Ovary (tissue), 3 donors: ENCODE results near the gene AIDA.

Experiments used
- POLR2A ChIP-seq: fragments of 450-650 bp; IDR thresholded peaks from one replicate; pipeline ENCODE4 v1.6.1; 2017; ENCODE audit warnings: antibody characterized with exemption, mild to moderate bottlenecking, moderate library complexity
- TF ChIP-seq, protein P1 (sequence below), 3 donors: fragments of 450-650 bp in 2 of 3; fragments of 200-600 bp in 1 of 3; IDR thresholded peaks; one replicate each; pipeline versions ENCODE4 v1.5.1 to v1.8.0; 2016 to 2022; ENCODE audit warnings: antibody characterized with exemption in 3 of 3, mild to moderate bottlenecking in 1 of 3
- donor health status: DM: no; HTN: no; CAD: no.

DNA sequence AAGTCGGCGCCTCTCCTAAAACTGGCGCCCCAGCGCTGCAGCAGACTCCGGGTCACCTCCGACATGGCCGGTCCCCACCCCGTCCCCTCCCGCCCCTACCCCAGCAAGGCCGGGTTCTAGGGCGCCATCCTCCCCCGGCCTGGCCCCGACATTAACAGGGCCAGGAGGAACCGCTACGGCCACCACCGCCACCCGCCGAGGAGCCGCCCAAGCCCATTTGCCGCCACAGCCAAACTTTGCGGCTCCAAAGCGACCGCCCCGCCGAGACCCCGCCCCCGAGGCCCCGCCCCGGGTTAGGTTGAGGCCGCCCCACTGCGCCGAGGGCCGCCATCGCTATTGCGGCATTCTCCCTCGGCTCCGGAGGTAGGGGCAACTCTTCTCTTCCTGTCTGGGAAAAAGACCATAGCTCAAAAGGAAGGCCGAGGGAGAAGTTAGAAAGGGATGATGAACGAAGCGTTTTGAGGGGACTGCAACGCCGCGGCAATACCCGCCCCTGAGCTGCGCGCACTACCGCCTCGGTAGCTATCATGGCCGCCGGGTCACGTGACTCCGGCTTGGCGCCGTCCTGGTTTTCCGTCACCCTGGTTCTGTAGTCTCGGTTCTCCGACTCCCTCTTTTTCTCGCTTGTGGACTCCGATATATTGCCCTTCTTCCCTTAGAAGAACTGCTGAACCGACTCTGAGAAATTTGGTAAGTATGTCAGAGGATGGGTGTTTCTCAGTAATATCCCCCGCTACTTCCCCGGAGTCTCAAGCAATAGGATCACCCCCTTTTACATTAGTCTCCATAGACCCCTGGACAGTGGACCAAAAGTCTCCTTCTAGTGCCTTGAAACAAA, at the start of gene AIDA, which contains the start of gene BROX:
- TF ChIP-seq, protein P1, sequence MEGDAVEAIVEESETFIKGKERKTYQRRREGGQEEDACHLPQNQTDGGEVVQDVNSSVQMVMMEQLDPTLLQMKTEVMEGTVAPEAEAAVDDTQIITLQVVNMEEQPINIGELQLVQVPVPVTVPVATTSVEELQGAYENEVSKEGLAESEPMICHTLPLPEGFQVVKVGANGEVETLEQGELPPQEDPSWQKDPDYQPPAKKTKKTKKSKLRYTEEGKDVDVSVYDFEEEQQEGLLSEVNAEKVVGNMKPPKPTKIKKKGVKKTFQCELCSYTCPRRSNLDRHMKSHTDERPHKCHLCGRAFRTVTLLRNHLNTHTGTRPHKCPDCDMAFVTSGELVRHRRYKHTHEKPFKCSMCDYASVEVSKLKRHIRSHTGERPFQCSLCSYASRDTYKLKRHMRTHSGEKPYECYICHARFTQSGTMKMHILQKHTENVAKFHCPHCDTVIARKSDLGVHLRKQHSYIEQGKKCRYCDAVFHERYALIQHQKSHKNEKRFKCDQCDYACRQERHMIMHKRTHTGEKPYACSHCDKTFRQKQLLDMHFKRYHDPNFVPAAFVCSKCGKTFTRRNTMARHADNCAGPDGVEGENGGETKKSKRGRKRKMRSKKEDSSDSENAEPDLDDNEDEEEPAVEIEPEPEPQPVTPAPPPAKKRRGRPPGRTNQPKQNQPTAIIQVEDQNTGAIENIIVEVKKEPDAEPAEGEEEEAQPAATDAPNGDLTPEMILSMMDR (IDR thresholded peaks at IDR 0.05): no peak
- TF ChIP-seq POLR2A: no peak
